Peyer's patch (tissue), 4 donors: ENCODE measurements around the gene ABTB1. TPM values are rescaled to one million over a fixed set of nuclear protein-coding genes. Genes with fewer than 3 reads are reported as not detected.

Source experiments
- DNase-seq, 3 donors: peaks; one replicate each; pipeline ENCODE4 v3.0.0-alpha.2; 2017 to 2019
- H3K27ac ChIP-seq, 4 donors: fragments of 200-600 bp; sonication (generic); one replicate each; pipeline ENCODE4 v1.5.1; 2016 to 2019
- H3K27me3 ChIP-seq, 2 donors: fragments of 200-600 bp; sonication (generic); one replicate each; pipeline ENCODE4 v1.5.1; 2019
- H3K36me3 ChIP-seq, 3 donors: fragments of 200-600 bp; sonication (generic); one replicate each; pipeline ENCODE4 v1.5.1; 2016 to 2019
- H3K4me1 ChIP-seq, 4 donors: fragments of 200-600 bp; sonication (generic); one replicate each; pipeline ENCODE4 v1.5.1; 2016 to 2019
- H3K4me3 ChIP-seq, 4 donors: fragments of 200-600 bp; sonication (generic); 1 replicate in 3 of 4; 2 replicates in 1 of 4; pipeline ENCODE4 v1.5.1; 2016 to 2019; ENCODE audit warnings: mild to moderate bottlenecking in 1 of 4
- H3K9me3 ChIP-seq, 4 donors: fragments of 200-600 bp; sonication (generic); one replicate each; pipeline ENCODE4 v1.5.1; 2016 to 2019; ENCODE audit warnings: mild to moderate bottlenecking in 1 of 4
- POLR2A ChIP-seq, 2 donors: fragments of 450-650 bp; IDR thresholded peaks; one replicate each; pipeline ENCODE4 v1.5.1; 2017; ENCODE audit warnings: antibody characterized with exemption in 2 of 2, mild to moderate bottlenecking in 2 of 2, moderate library complexity in 2 of 2
- total RNA-seq, 4 donors: library from RNA; depleted of rRNA; stranded (reverse); fragments of >200 nt; gene quantifications; one replicate each; pipeline ENCODE4 v1.1.0, GENCODE V29; 2016
- TF ChIP-seq, protein P1 (sequence below), 6 experiments: fragments of 450-650 bp in 4 of 6; fragments of 200-600 bp in 2 of 6; sonication (generic) in 1 of 6; IDR thresholded peaks; one replicate each; pipeline ENCODE4 v1.5.1; 2017 to 2019; ENCODE audit warnings: antibody characterized with exemption in 6 of 6, mild to moderate bottlenecking in 3 of 6, moderate library complexity in 1 of 6

Gene ABTB1
- total RNA-seq, 4 donors from 2014 or later = 38.5 to 80.0 (median 57.1) TPM

DNA sequence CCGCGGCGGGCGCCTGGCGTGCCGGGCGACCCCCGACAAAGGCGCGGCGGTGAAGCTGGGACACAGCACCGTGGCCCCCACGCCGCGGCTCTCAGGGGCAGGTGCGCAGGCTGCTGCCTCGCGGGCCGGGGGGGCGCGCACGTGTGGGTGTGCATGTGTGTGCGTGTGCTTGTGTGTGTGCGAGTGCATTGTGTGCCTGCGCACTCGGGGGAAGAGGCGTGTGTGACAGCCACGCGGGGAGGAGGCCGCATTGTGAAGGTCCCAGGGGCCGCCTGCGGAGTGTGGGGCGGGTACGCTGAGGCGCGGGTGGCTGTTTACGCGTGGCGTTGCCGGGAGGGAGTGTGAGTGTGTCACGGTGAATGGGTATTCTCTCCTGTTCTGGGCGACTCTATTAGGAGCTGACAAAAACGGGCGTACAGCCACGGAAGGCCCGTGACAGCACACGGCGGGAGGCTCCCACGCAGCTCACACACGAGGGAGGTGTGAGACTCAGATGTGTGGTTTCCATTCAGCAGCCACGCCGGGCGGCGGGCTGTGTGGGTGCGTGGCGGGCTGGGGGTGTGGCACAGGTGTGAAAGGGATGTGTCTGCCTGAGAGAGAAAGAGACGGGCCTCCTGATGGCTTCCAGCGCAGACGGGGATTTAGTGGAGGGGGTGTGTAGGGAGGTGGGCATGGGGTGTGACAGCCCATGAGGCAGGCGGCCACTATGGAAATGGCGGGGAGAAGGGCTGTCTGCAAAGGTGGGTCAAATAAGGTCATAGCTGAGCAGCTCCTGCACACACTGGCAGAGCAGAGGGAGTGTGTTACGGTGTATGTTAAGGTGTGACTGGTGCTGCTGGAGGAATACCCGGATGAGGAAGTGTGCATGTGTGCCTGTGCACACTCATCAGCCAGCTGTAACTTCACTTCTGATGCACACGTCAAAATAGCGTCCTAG, 43.0 kb upstream of the ABTB1 start:
- Histone ChIP-seq H3K27me3 (no peaks in the 10 kb centered on the region), H3K4me3 (peak overlapping the region; percentile 39 to 67 (median 58)), H3K9me3 (no peaks in the 10 kb centered on the region), H3K27ac (no peak overlapping the region), H3K4me1 (peaks cover 0 to 14% (median 11%) of the 10 kb centered on the region in 4 donors), H3K36me3 (no peaks in the 10 kb centered on the region)
- peak; percentile 30 to 65 (median 57) for DNase-seq
- TF ChIP-seq, protein P1, sequence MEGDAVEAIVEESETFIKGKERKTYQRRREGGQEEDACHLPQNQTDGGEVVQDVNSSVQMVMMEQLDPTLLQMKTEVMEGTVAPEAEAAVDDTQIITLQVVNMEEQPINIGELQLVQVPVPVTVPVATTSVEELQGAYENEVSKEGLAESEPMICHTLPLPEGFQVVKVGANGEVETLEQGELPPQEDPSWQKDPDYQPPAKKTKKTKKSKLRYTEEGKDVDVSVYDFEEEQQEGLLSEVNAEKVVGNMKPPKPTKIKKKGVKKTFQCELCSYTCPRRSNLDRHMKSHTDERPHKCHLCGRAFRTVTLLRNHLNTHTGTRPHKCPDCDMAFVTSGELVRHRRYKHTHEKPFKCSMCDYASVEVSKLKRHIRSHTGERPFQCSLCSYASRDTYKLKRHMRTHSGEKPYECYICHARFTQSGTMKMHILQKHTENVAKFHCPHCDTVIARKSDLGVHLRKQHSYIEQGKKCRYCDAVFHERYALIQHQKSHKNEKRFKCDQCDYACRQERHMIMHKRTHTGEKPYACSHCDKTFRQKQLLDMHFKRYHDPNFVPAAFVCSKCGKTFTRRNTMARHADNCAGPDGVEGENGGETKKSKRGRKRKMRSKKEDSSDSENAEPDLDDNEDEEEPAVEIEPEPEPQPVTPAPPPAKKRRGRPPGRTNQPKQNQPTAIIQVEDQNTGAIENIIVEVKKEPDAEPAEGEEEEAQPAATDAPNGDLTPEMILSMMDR (IDR thresholded peaks at IDR 0.05) = no peak
- no peak for TF ChIP-seq POLR2A (IDR thresholded peaks at IDR 0.05)

DNA sequence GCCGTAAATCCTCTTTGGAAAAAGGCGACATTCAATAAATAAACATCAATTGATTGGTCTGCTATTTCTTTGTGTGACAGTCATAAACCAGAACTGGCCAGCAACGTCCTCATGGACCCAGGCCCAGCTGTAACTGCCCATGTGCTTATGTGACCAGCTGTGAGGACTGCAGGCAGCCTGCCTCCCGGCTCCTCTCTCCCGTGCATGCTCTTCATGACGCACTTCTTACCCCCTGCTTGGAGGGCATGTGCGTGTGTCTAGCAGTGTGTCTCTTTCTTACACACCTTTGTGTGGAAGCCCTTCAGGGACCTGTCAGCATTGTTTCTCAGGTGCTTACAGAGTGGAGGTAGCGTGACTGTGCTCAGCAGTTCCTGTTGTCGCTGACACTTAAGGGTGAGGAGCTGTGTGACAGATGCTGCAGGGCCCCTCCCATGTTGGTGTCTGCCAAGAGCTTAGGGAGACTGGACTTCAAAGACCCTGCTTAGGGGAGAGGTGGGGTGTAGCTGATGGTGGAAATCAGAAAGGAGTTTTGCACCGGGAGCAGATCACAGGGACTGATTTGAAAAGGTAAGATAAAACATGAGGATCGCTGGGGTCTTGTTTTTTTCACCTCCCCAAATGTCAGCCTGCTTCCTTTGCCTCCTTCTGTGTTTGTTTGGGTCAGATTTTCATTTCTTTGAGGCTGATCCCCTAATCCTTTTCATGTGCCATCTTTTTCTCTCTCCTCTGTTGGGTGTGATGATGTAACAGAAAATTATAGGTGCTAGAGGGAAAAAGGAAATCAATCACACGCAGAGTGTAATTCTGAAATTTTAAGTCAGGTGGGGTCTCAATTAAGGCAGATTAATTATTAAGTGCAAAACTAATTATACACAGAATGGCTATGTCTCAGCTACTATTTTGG, 41.7 kb upstream of the ABTB1 start:
- H3K36me3 ChIP-seq = no peaks in the 10 kb centered on the region
- no peak for DNase-seq
- TF ChIP-seq, protein P1 (IDR thresholded peaks at IDR 0.05) = no peak
- no peak for TF ChIP-seq POLR2A (IDR thresholded peaks at IDR 0.05)
- H3K9me3 ChIP-seq = no peaks in the 10 kb centered on the region
- no peak overlapping the region for H3K4me3 ChIP-seq
- no peaks in the 10 kb centered on the region for H3K27me3 ChIP-seq
- no peak overlapping the region for H3K27ac ChIP-seq
- H3K4me1 ChIP-seq = peaks cover 0 to 14% (median 11%) of the 10 kb centered on the region in 4 donors

DNA sequence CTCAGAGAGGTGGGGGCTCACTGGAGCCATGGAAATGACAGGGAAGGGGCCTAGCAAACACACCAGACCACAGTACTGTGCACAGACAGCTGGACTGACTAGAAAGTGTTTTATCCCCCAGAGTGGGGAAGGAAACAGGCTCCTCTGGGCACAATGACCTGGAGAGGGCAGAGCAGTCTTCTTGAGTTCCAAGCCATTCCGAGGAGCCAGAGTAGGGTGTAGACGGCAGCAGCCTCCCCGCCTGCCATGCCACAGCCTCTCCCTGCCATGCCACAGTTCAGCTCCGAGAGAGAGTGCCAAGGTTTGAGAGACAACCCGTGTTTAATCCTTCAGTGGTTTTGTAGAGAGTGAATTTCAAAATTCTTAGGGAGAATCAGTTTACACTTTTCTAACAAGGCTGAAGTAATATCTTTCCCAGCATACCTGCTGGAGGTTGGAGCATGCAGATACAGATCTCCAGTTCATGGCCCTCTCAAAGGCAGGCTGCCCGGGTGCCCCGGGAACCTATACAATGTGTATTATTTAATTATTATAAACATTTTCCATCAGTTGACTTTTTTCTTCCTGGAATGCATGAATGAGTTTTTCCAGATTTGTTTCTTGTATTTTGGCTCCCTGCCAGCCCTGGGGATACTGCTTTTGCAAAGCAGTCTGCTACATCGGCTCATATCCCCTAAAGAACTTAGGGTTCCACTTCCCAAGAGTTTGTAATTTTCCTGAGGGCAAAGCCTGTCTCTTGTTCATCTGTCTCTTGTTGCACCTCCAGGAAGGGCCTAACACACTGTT, 40.5 kb upstream of the ABTB1 start:
- no peak for DNase-seq

DNA sequence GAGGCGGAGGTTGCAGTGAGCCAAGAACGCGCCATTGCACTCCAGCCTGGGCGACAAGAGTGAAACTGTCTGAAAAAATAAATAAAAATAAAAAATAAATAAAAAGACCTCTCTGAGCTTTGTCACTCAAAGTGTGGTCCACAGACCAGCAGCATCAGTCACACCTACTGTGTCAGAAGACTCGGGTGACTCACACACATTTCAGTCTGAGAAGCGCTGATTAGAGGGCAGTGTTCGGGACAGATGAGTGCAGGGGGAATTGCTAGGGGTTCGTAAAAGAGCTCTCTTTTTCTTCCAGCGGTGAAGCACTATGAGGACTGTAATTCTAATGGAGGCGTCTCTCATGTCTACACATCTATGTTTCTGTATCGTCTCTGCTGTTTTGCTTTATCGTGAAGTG, 38.1 kb upstream of the ABTB1 start:
- Histone ChIP-seq H3K36me3 (no peaks in the 10 kb centered on the region), H3K9me3 (no peaks in the 10 kb centered on the region), H3K27me3 (no peaks in the 10 kb centered on the region), H3K4me1 (peaks cover 0 to 11% (median 7%) of the 10 kb centered on the region in 4 donors), H3K4me3 (no peak overlapping the region), H3K27ac (no peak overlapping the region)
- DNase-seq = no peak
- TF ChIP-seq, protein P1 (IDR thresholded peaks at IDR 0.05) = no peak
- no peak for TF ChIP-seq POLR2A (IDR thresholded peaks at IDR 0.05)

More for the DNA sequence above, 40.5 kb upstream of the ABTB1 start:
- Histone ChIP-seq H3K36me3 (no peaks in the 10 kb centered on the region), H3K9me3 (no peaks in the 10 kb centered on the region), H3K27ac (no peak overlapping the region), H3K4me1 (peaks cover 0 to 14% (median 11%) of the 10 kb centered on the region in 4 donors), H3K27me3 (no peaks in the 10 kb centered on the region), H3K4me3 (no peak overlapping the region)
- no peak for TF ChIP-seq POLR2A (IDR thresholded peaks at IDR 0.05)

DNA sequence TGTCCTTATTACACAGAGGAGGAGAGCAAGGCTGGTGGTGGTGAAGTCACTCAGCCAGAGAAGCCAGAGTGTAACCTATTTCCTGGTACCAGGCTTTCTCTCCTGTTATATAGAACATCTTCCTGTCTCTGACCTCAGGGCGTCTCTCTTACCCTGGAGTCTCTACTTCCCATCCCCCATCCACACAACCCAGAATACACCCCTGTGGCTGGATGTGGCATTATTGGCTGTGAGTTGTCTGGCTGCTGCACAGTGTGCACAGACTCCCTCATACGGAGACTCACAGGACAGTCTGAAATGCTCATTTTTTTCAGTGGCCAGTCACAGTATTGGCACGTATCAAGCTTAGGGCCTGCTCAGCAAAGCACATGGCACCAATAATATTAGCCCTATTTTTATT, 35.2 kb upstream of the ABTB1 start:
- H3K4me3 ChIP-seq = no peak overlapping the region
- no peaks in the 10 kb centered on the region for H3K9me3 ChIP-seq
- no peaks in the 10 kb centered on the region for H3K4me1 ChIP-seq
- no peak overlapping the region for H3K27ac ChIP-seq
- H3K27me3 ChIP-seq = no peaks in the 10 kb centered on the region
- no peaks in the 10 kb centered on the region for H3K36me3 ChIP-seq
- peak in 1 of 3 donors; percentile 37 for DNase-seq
- TF ChIP-seq POLR2A (IDR thresholded peaks at IDR 0.05) = no peak
- TF ChIP-seq, protein P1 (IDR thresholded peaks at IDR 0.05) = no peak
